WTC11 (cell line): Measurements from ENCODE around the gene CCNG2. TPM values are rescaled to one million over a fixed set of nuclear protein-coding genes. Genes with fewer than 3 reads are reported as not detected.

Experiments used
- EMX1 ChIP-seq: fragments of 250-450 bp; sonication (Bioruptor Pico); IDR thresholded peaks from 2 replicates; pipeline ENCODE4 v1.8.0; 2021; ENCODE audit warnings: mild to moderate bottlenecking
- FOXK1 ChIP-seq: sonication (generic); formaldehyde crosslinking; IDR thresholded peaks from 2 replicates; pipeline ENCODE4 v1.8.0; 2022; ENCODE audit warnings: mild to moderate bottlenecking, moderate library complexity, missing genetic modification reagents
- MXD4 ChIP-seq: fragments of 250-450 bp; sonication (Bioruptor Pico); IDR thresholded peaks from 2 replicates; pipeline ENCODE4 v1.8.0; 2021; ENCODE audit warnings: mild to moderate bottlenecking, moderate library complexity, borderline replicate concordance
- NR1H2 ChIP-seq: sonication (generic); formaldehyde crosslinking; IDR thresholded peaks from 2 replicates; pipeline ENCODE4 v1.9.0; 2021; ENCODE audit warnings: mild to moderate bottlenecking, moderate library complexity, missing genetic modification reagents
- NR3C1 ChIP-seq: sonication (generic); formaldehyde crosslinking; conservative IDR thresholded peaks from 2 replicates; pipeline ENCODE4 v1.8.1; 2023; ENCODE audit warnings: low read depth, mild to moderate bottlenecking, missing genetic modification reagents
- RELA ChIP-seq: sonication (generic); formaldehyde crosslinking; IDR thresholded peaks from 2 replicates; pipeline ENCODE4 v1.8.1; 2022; ENCODE audit warnings: missing genetic modification reagents, mild to moderate bottlenecking, borderline replicate concordance
- SMAD3 ChIP-seq: sonication (generic); formaldehyde crosslinking; IDR thresholded peaks from 2 replicates; pipeline ENCODE4 v1.8.0; 2022; ENCODE audit warnings: missing genetic modification reagents, mild to moderate bottlenecking, borderline replicate concordance
- SP1 ChIP-seq: sonication (generic); formaldehyde crosslinking; conservative IDR thresholded peaks from 2 replicates; pipeline ENCODE4 v1.8.1; 2022; ENCODE audit warnings: missing genetic modification reagents
- TCF7 ChIP-seq: sonication (generic); formaldehyde crosslinking; IDR thresholded peaks from 2 replicates; pipeline ENCODE4 v1.8.0; 2022; ENCODE audit warnings: mild to moderate bottlenecking, low read depth, missing genetic modification reagents, moderate library complexity
- ZNF138 ChIP-seq: sonication (generic); formaldehyde crosslinking; conservative IDR thresholded peaks from 2 replicates; pipeline ENCODE4 v1.8.1; 2022; ENCODE audit warnings: mild to moderate bottlenecking, moderate library complexity, missing genetic modification reagents
- ZNF416 ChIP-seq: fragments of 250-450 bp; sonication (Bioruptor Pico); IDR thresholded peaks from 2 replicates; pipeline ENCODE4 v1.9.0; 2021; ENCODE audit warnings: mild to moderate bottlenecking, inconsistent platforms
- total RNA-seq: library from RNA; stranded (reverse); gene quantifications from 3 replicates; pipeline ENCODE4 v1.2.3, GENCODE V29; 2021
- TF ChIP-seq, protein P1 (sequence below): sonication (generic); formaldehyde crosslinking; IDR thresholded peaks from 2 replicates; pipeline ENCODE4 v1.8.1; 2023; ENCODE audit warnings: mild to moderate bottlenecking, missing genetic modification reagents, borderline replicate concordance
- TF ChIP-seq, protein P2 (sequence below): sonication (generic); formaldehyde crosslinking; IDR thresholded peaks from 2 replicates; pipeline ENCODE4 v1.8.1; 2023; ENCODE audit warnings: mild to moderate bottlenecking, missing genetic modification reagents
- TF ChIP-seq, protein P3 (sequence below): fragments of 250-450 bp; sonication (Bioruptor Pico); IDR thresholded peaks from 2 replicates; pipeline ENCODE4 v1.9.0; 2021; ENCODE audit warnings: mild to moderate bottlenecking
- TF ChIP-seq, protein P4 (sequence below): sonication (generic); formaldehyde crosslinking; IDR thresholded peaks from 2 replicates; pipeline ENCODE4 v1.8.1; 2022; ENCODE audit warnings: low read depth, missing genetic modification reagents, borderline replicate concordance
- TF ChIP-seq, protein P5 (sequence below): sonication (generic); formaldehyde crosslinking; IDR thresholded peaks from 2 replicates; pipeline ENCODE4 v1.8.0; 2022; ENCODE audit warnings: mild to moderate bottlenecking, missing genetic modification reagents
- TF ChIP-seq, protein P6 (sequence below): fragments of 250-450 bp; sonication (Bioruptor Pico); IDR thresholded peaks from 2 replicates; pipeline ENCODE4 v1.8.0; 2021; ENCODE audit warnings: mild to moderate bottlenecking
- TF ChIP-seq, protein P7 (sequence below): sonication (generic); formaldehyde crosslinking; conservative IDR thresholded peaks from 2 replicates; pipeline ENCODE4 v1.8.1; 2022; ENCODE audit warnings: mild to moderate bottlenecking, missing genetic modification reagents
- TF ChIP-seq, protein P8 (sequence below): sonication (generic); formaldehyde crosslinking; IDR thresholded peaks from 2 replicates; pipeline ENCODE4 v1.8.0; 2023; ENCODE audit warnings: missing genetic modification reagents
- TF ChIP-seq, protein P9 (sequence below): sonication (generic); formaldehyde crosslinking; IDR thresholded peaks from 2 replicates; pipeline ENCODE4 v1.8.1; 2022; ENCODE audit warnings: mild to moderate bottlenecking, moderate library complexity, missing genetic modification reagents
- TF ChIP-seq, protein P10 (sequence below): sonication (generic); formaldehyde crosslinking; IDR thresholded peaks from 2 replicates; pipeline ENCODE4 v1.8.1; 2023; ENCODE audit warnings: mild to moderate bottlenecking, moderate library complexity, missing genetic modification reagents

Gene CCNG2
- total RNA-seq, 1 experiment from 2014 or later: 18.9 TPM

DNA sequence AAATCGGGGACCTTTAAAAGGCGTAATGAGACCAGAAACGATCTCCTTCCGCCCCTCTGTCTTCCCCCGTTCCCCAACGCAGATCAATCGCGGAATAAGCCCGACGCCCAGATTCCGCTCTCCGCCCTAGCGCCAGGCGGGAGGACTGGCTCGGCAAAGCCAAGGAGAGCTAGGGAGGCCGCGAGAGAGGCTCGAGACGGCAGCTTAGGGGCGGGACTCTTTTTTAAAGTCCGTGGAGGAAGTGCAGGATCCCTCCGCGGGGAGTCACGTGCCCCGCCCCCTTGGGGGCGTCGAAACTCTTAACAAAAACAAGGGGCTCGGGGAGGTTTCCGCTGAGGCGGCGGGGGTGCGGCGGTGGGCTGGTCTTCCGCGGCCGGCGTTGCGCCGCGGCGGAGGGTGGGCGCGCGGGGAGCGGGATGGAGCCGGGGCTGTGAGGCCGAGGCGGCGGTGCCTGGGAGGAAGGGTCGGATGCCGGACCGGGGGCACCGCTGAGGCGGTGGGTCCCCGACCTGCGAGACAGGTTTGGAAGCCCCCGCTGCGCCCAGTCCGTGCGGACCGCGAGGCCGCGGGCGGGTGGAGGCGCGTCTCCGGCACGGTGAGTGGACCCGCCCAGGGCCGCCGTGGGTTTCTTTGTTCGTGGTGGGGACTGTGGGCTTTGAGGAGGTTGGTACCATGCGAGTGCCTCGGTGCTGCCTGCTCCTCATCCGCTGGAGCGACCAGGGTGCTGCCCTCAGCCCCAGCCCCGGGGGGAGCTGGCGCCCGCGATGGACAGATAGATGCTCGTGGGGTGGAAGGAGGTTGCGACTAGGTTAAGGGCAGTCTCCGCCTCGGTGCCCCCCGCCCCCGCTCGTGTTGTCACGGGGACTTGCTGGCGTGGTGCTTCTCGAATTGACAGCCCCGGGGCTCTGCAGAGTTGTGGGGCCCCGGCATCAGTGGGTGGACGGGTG, at the start of gene CCNG2 (continued):
- TF ChIP-seq NR3C1 (no peak), TCF7 (CRISPR knock-in tag) (no peak), SP1 (peak; percentile 95), EMX1 (no peak), ZNF138 (CRISPR knock-in tag) (no peak), RELA (0 out of 2 replicates have a peak, but pooled peaks have one; percentile 22), MXD4 (no peak), NR1H2 (CRISPR knock-in tag) (no peak), FOXK1 (CRISPR knock-in tag) (peak; percentile 87; the same call in 1 of the 2 replicates), SMAD3 (0 out of 2 replicates have a peak, but pooled peaks have one; percentile 30), ZNF416 (CRISPR knock-in tag) (no peak)
- TF ChIP-seq, protein P1, sequence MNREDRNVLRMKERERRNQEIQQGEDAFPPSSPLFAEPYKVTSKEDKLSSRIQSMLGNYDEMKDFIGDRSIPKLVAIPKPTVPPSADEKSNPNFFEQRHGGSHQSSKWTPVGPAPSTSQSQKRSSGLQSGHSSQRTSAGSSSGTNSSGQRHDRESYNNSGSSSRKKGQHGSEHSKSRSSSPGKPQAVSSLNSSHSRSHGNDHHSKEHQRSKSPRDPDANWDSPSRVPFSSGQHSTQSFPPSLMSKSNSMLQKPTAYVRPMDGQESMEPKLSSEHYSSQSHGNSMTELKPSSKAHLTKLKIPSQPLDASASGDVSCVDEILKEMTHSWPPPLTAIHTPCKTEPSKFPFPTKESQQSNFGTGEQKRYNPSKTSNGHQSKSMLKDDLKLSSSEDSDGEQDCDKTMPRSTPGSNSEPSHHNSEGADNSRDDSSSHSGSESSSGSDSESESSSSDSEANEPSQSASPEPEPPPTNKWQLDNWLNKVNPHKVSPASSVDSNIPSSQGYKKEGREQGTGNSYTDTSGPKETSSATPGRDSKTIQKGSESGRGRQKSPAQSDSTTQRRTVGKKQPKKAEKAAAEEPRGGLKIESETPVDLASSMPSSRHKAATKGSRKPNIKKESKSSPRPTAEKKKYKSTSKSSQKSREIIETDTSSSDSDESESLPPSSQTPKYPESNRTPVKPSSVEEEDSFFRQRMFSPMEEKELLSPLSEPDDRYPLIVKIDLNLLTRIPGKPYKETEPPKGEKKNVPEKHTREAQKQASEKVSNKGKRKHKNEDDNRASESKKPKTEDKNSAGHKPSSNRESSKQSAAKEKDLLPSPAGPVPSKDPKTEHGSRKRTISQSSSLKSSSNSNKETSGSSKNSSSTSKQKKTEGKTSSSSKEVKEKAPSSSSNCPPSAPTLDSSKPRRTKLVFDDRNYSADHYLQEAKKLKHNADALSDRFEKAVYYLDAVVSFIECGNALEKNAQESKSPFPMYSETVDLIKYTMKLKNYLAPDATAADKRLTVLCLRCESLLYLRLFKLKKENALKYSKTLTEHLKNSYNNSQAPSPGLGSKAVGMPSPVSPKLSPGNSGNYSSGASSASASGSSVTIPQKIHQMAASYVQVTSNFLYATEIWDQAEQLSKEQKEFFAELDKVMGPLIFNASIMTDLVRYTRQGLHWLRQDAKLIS (CRISPR knock-in tag): no peak
- TF ChIP-seq, protein P2, sequence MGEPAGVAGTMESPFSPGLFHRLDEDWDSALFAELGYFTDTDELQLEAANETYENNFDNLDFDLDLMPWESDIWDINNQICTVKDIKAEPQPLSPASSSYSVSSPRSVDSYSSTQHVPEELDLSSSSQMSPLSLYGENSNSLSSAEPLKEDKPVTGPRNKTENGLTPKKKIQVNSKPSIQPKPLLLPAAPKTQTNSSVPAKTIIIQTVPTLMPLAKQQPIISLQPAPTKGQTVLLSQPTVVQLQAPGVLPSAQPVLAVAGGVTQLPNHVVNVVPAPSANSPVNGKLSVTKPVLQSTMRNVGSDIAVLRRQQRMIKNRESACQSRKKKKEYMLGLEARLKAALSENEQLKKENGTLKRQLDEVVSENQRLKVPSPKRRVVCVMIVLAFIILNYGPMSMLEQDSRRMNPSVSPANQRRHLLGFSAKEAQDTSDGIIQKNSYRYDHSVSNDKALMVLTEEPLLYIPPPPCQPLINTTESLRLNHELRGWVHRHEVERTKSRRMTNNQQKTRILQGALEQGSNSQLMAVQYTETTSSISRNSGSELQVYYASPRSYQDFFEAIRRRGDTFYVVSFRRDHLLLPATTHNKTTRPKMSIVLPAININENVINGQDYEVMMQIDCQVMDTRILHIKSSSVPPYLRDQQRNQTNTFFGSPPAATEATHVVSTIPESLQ: no peak
- TF ChIP-seq, protein P3, sequence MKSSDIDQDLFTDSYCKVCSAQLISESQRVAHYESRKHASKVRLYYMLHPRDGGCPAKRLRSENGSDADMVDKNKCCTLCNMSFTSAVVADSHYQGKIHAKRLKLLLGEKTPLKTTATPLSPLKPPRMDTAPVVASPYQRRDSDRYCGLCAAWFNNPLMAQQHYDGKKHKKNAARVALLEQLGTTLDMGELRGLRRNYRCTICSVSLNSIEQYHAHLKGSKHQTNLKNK (CRISPR knock-in tag): no peak
- TF ChIP-seq, protein P4, sequence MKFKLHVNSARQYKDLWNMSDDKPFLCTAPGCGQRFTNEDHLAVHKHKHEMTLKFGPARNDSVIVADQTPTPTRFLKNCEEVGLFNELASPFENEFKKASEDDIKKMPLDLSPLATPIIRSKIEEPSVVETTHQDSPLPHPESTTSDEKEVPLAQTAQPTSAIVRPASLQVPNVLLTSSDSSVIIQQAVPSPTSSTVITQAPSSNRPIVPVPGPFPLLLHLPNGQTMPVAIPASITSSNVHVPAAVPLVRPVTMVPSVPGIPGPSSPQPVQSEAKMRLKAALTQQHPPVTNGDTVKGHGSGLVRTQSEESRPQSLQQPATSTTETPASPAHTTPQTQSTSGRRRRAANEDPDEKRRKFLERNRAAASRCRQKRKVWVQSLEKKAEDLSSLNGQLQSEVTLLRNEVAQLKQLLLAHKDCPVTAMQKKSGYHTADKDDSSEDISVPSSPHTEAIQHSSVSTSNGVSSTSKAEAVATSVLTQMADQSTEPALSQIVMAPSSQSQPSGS: no peak
- TF ChIP-seq, protein P5, sequence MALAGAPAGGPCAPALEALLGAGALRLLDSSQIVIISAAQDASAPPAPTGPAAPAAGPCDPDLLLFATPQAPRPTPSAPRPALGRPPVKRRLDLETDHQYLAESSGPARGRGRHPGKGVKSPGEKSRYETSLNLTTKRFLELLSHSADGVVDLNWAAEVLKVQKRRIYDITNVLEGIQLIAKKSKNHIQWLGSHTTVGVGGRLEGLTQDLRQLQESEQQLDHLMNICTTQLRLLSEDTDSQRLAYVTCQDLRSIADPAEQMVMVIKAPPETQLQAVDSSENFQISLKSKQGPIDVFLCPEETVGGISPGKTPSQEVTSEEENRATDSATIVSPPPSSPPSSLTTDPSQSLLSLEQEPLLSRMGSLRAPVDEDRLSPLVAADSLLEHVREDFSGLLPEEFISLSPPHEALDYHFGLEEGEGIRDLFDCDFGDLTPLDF (CRISPR knock-in tag): no peak
- TF ChIP-seq, protein P6, sequence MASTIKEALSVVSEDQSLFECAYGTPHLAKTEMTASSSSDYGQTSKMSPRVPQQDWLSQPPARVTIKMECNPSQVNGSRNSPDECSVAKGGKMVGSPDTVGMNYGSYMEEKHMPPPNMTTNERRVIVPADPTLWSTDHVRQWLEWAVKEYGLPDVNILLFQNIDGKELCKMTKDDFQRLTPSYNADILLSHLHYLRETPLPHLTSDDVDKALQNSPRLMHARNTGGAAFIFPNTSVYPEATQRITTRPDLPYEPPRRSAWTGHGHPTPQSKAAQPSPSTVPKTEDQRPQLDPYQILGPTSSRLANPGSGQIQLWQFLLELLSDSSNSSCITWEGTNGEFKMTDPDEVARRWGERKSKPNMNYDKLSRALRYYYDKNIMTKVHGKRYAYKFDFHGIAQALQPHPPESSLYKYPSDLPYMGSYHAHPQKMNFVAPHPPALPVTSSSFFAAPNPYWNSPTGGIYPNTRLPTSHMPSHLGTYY (CRISPR knock-in tag): no peak
- TF ChIP-seq, protein P7, sequence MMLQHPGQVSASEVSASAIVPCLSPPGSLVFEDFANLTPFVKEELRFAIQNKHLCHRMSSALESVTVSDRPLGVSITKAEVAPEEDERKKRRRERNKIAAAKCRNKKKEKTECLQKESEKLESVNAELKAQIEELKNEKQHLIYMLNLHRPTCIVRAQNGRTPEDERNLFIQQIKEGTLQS (CRISPR knock-in tag): no peak
- TF ChIP-seq, protein P8, sequence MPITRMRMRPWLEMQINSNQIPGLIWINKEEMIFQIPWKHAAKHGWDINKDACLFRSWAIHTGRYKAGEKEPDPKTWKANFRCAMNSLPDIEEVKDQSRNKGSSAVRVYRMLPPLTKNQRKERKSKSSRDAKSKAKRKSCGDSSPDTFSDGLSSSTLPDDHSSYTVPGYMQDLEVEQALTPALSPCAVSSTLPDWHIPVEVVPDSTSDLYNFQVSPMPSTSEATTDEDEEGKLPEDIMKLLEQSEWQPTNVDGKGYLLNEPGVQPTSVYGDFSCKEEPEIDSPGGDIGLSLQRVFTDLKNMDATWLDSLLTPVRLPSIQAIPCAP (CRISPR knock-in tag): 0 out of 2 replicates have a peak, but pooled peaks have one; percentile 30
- TF ChIP-seq, protein P9, sequence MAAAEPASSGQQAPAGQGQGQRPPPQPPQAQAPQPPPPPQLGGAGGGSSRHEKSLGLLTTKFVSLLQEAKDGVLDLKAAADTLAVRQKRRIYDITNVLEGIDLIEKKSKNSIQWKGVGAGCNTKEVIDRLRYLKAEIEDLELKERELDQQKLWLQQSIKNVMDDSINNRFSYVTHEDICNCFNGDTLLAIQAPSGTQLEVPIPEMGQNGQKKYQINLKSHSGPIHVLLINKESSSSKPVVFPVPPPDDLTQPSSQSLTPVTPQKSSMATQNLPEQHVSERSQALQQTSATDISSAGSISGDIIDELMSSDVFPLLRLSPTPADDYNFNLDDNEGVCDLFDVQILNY (CRISPR knock-in tag): no peak; the same call in none of the 2 replicates
- TF ChIP-seq, protein P10, sequence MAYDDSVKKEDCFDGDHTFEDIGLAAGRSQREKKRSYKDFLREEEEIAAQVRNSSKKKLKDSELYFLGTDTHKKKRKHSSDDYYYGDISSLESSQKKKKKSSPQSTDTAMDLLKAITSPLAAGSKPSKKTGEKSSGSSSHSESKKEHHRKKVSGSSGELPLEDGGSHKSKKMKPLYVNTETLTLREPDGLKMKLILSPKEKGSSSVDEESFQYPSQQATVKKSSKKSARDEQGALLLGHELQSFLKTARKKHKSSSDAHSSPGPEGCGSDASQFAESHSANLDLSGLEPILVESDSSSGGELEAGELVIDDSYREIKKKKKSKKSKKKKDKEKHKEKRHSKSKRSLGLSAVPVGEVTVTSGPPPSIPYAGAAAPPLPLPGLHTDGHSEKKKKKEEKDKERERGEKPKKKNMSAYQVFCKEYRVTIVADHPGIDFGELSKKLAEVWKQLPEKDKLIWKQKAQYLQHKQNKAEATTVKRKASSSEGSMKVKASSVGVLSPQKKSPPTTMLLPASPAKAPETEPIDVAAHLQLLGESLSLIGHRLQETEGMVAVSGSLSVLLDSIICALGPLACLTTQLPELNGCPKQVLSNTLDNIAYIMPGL: peak; percentile 84
